ENCODE data around the gene ZNF793. TPM values are rescaled to one million over a fixed set of nuclear protein-coding genes. Genes with fewer than 3 reads are reported as not detected.

Gene ZNF793
- total and polyA plus RNA-seq, 8 donors, result 0.29 to 46.4 (median 3.4) TPM

- no peak for DNase-seq
- WGBS, 5 donors, result 93 to 96% (median 95%) methylated on average over 3 of the region's 3 CpGs
- intact Hi-C loops (cut with DNase I; ENCODE audit: low total_unique reads), result no loop called here
- TF ChIP-seq POLR2A (IDR thresholded peaks at IDR 0.05) (no peak), EP300 (IDR thresholded peaks at IDR 0.05) (no peak), CTCF (IDR thresholded peaks at IDR 0.05) (no peak), POLR2AphosphoS5 (IDR thresholded peaks at IDR 0.05) (no peak)
- H3K4me1 ChIP-seq, result peaks cover 0 to 8% (median 4%) of the 10 kb centered on the region in 4 donors
- no peak overlapping the region for H3K27ac ChIP-seq
- H3K9me3 ChIP-seq, result peaks cover 0 to 73% (median 34%) of the 10 kb centered on the region in 4 donors
- no peak overlapping the region for H3K4me3 ChIP-seq
- H3K27me3 ChIP-seq, result no peaks in the 10 kb centered on the region
- peaks cover 8 to 75% (median 58%) of the 10 kb centered on the region in 4 donors for H3K36me3 ChIP-seq
These were observed 4.4 kb downstream of the ZNF793 start for GRCh38 chr19:37511186-37511585.

GRCh38 chr19:37511821-37512220 lies 5.1 kb downstream of the ZNF793 start:
- TF ChIP-seq EP300 (IDR thresholded peaks at IDR 0.05) (no peak), CTCF (IDR thresholded peaks at IDR 0.05) (no peak), POLR2A (IDR thresholded peaks at IDR 0.05) (no peak), POLR2AphosphoS5 (IDR thresholded peaks at IDR 0.05) (no peak)
- intact Hi-C loops (cut with DNase I; ENCODE audit: low total_unique reads), result no loop called here
- 93 to 99% (median 98%) methylated on average over 3 of the region's 3 CpGs for WGBS, 5 donors
- no peak for DNase-seq
- Histone ChIP-seq H3K9me3 (peaks cover 0 to 73% (median 37%) of the 10 kb centered on the region in 4 donors), H3K27ac (no peak overlapping the region), H3K4me3 (no peak overlapping the region), H3K4me1 (peaks cover 0 to 8% (median 4%) of the 10 kb centered on the region in 4 donors), H3K36me3 (peaks cover 8 to 82% (median 64%) of the 10 kb centered on the region in 4 donors), H3K27me3 (no peaks in the 10 kb centered on the region)

GRCh38 chr19:37513397-37513796 lies 6.7 kb downstream of the ZNF793 start:
- H3K4me1 ChIP-seq, result no peaks in the 10 kb centered on the region
- WGBS, 5 donors, result 47 to 70% (median 57%) methylated on average over 2 of the region's 2 CpGs
- H3K36me3 ChIP-seq, result peaks cover 8 to 97% (median 75%) of the 10 kb centered on the region in 4 donors
- H3K27ac ChIP-seq, result no peak overlapping the region
- intact Hi-C loops (cut with DNase I; ENCODE audit: low total_unique reads), result no loop called here
- no peak overlapping the region for H3K4me3 ChIP-seq
- H3K27me3 ChIP-seq, result no peaks in the 10 kb centered on the region
- H3K9me3 ChIP-seq, result peaks cover 2 to 80% (median 45%) of the 10 kb centered on the region in 4 donors
- no peak for TF ChIP-seq EP300 (IDR thresholded peaks at IDR 0.05)
- no peak for TF ChIP-seq CTCF (IDR thresholded peaks at IDR 0.05)
- TF ChIP-seq POLR2A (IDR thresholded peaks at IDR 0.05), result no peak
- no peak for TF ChIP-seq POLR2AphosphoS5 (IDR thresholded peaks at IDR 0.05)
- no peak for DNase-seq

GRCh38 chr19:37519890-37520289 lies 13.2 kb downstream of the ZNF793 start:
- Histone ChIP-seq H3K36me3 (peaks cover 6 to 97% (median 75%) of the 10 kb centered on the region in 4 donors), H3K4me3 (no peak overlapping the region), H3K27ac (no peak overlapping the region), H3K9me3 (peaks cover 32 to 98% (median 69%) of the 10 kb centered on the region in 4 donors), H3K27me3 (no peaks in the 10 kb centered on the region), H3K4me1 (no peaks in the 10 kb centered on the region)
- TF ChIP-seq EP300 (IDR thresholded peaks at IDR 0.05), result no peak
- TF ChIP-seq POLR2AphosphoS5 (IDR thresholded peaks at IDR 0.05), result no peak
- no peak for TF ChIP-seq POLR2A (IDR thresholded peaks at IDR 0.05)
- no peak for TF ChIP-seq CTCF (IDR thresholded peaks at IDR 0.05)
- WGBS, 5 donors, result 37 to 68% (median 54%) methylated on average over 2 of the region's 2 CpGs
- intact Hi-C loops (cut with DNase I; ENCODE audit: low total_unique reads), result no loop called here
- DNase-seq, result no peak
